ENCODE data around the gene LDHD. TPM values are rescaled to one million over a fixed set of nuclear protein-coding genes. Genes with fewer than 3 reads are reported as not detected.
A peak's percentile ranks its signal among the peaks of the same experiment; 100 is the strongest.

LDHD gene
- total RNA-seq, 2 donors from 2014 or later, result 0.11 to 0.48 TPM

DNA sequence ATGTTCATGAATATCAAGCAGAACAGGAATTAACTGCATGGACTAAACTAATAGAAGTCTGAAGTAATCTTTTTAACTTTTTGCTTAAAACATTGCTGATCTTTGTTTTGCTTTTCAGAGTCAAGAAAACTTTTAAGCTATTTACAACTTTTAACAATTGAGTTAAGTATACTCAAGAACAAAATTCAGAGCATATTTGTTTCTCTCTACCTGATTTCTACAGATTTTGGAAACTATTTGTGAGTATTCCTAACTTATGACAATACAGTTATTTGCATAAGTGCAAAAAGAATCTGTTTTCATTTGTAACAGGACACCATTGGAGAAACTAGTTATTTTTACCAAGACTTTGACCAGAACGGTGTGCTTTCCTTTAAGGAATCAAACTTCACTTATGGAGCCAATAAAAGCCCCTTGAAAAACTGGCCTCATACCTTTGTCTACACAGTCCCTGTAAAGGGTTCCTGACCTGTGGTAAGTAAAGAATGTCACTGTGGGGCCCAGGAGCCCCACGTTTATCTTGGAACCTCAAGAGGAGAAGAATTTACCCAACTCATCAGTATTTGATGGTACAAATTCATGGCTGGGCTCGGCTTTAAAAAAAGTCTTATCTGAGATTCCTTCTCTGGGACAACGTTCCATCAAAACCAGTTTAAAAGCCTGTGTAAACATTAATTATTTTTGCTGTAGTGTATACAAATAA, 11.3 kb upstream of the LDHD start:
- Mint-ChIP-seq H3K27me3 (no peaks in the 10 kb centered on the region), H3K4me3 (no peak overlapping the region), H3K9me3 (no peaks in the 10 kb centered on the region), H3K4me1 (peaks cover 11% of the 10 kb centered on the region), H3K36me3 (ENCODE audit: low read depth) (no peaks in the 10 kb centered on the region), H3K27ac (no peak overlapping the region)
- ATAC-seq (replicated peaks), result no peak

DNA sequence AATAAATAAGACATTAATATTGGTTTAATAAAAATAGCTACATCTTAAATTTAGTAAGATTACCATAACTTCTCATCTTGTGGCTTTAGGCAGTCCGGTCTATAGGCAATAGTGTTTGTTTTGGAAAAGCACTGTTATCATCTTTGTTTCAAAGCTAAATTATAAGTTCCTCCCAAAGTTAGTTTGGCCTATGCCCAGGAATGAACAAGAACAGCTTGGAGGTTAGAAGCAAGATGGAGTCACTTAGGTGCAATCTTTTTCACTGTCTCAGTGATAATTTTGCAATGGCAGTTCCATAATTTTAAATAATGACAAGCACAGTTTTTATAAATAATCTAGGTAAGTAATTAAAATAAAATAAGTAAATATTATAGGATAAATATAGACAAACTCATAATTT, 6.0 kb upstream of the LDHD start:
- no peaks in the 10 kb centered on the region for H3K36me3 Mint-ChIP-seq (ENCODE audit: low read depth)
- ATAC-seq (replicated peaks), result no peak
- H3K27ac Mint-ChIP-seq, result no peak overlapping the region

DNA sequence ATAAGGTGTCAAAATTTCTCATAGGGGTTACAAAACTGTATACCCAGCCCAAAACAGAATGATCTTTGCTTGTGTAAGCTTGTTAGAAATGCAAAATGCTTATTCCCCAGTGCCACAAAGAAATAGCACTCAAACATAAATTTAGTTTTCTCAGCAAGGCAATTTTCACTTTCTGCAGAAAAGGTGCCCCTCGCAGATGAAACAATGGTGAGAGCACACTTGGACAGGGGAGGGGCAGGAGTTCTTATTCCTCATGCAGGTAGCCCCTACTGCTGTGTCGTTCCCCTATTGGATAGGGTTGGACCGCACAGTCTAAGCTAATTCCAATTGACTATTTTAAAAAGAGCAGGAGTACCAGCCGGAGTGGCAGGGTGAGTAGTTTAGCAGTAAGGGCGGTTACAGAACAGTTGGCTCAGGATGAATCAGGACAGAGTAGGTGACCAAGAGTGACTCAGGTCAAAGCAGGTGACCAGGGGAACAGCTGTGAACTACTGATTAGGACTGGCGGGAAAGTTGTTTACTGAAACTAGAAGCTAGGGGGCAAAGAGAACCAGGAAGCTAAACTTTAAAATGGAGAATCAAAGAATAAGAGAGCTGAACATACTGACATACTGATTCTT, 5.5 kb upstream of the LDHD start:
- H3K4me3 Mint-ChIP-seq, result no peak overlapping the region
- no peaks in the 10 kb centered on the region for H3K27me3 Mint-ChIP-seq
- H3K9me3 Mint-ChIP-seq, result peaks cover 8% of the 10 kb centered on the region
- no peak for ATAC-seq (replicated peaks)
- no peaks in the 10 kb centered on the region for H3K36me3 Mint-ChIP-seq (ENCODE audit: low read depth)
- H3K27ac Mint-ChIP-seq, result no peak overlapping the region
- H3K4me1 Mint-ChIP-seq, result no peaks in the 10 kb centered on the region

More for the DNA sequence above, 6.0 kb upstream of the LDHD start:
- peaks cover 8% of the 10 kb centered on the region for H3K9me3 Mint-ChIP-seq
- no peaks in the 10 kb centered on the region for H3K27me3 Mint-ChIP-seq
- no peaks in the 10 kb centered on the region for H3K4me1 Mint-ChIP-seq
- no peak overlapping the region for H3K4me3 Mint-ChIP-seq

DNA sequence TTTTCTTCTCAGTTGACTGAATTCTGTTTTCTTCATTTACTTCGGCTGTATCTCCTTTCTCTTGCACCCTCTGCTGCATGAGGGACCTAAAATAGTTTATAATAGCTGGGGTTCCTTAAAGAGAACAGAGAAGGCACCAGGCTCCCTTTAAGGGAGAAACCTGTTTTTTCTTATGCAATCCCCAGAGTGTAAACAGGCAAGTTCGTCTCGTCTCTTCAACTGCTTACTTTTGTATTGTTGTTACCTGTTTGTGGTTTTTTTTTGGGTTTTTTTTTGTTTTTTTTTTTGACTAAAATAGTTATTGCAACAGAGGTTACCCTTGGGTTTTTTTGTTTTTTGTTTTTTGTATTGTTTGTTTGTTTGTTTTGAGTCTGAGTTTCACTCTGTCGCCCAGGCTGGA, 3.7 kb upstream of the LDHD start:
- no peak overlapping the region for H3K27ac Mint-ChIP-seq
- H3K27me3 Mint-ChIP-seq, result no peaks in the 10 kb centered on the region
- peaks cover 8% of the 10 kb centered on the region for H3K9me3 Mint-ChIP-seq
- no peak for ATAC-seq (replicated peaks)
- no peak overlapping the region for H3K4me3 Mint-ChIP-seq
- H3K36me3 Mint-ChIP-seq (ENCODE audit: low read depth), result no peaks in the 10 kb centered on the region
- H3K4me1 Mint-ChIP-seq, result no peaks in the 10 kb centered on the region

DNA sequence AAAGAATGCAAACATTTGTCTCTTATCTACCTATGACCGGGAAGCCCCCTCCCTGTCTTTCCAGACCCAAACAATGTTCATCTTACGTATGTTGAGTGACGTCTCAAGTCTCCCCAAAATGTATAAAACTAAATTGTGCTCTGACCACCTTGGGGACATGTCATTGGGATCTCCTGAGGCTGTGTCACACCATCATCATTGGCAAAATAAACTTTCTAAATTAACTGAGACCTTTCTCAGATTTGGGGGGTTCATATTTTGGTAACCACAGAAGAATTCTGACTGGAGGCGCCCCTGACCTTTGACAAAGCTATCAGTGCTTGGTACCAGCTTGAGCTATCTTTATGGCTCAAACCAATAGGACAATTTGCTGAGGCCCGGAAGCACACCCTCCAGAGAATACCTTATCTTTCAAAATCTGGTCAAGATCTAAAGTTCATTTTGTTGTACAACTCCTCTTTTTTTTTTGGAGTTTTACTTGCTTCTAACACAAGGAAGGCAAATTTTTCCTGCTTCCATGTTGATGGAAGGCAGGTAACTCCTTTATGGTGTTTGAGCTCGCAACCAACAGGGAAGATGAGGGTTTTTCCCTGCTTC, 2.5 kb upstream of the LDHD start:
- Mint-ChIP-seq H3K36me3 (ENCODE audit: low read depth) (no peaks in the 10 kb centered on the region), H3K27me3 (no peaks in the 10 kb centered on the region), H3K4me1 (no peaks in the 10 kb centered on the region), H3K9me3 (peaks cover 8% of the 10 kb centered on the region), H3K4me3 (no peak overlapping the region), H3K27ac (no peak overlapping the region)
- ATAC-seq (replicated peaks), result no peak

DNA sequence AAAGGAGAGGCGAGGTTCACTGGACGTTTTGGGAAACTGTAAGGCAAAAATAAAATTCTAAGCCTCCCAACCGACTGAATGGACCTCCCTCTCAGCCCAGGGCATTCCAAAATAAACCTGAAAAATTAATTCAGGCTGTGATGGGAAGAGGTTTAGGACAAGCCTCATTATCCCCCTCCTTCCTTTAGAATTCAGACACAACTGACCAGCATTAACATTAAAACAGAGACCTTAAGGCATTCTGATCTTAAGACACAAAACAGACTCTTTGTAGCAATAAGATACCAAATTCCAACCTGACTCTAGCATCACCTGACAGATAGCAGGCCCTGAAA, 298 bp upstream of the LDHD start:
- Mint-ChIP-seq H3K27me3 (no peaks in the 10 kb centered on the region), H3K4me1 (peaks cover 10% of the 10 kb centered on the region), H3K36me3 (ENCODE audit: low read depth) (peaks cover 2% of the 10 kb centered on the region), H3K4me3 (peak overlapping the region; percentile 49), H3K27ac (peak overlapping the region; percentile 15), H3K9me3 (peaks cover under 1% of the 10 kb centered on the region)
- no peak for ATAC-seq (replicated peaks)

DNA sequence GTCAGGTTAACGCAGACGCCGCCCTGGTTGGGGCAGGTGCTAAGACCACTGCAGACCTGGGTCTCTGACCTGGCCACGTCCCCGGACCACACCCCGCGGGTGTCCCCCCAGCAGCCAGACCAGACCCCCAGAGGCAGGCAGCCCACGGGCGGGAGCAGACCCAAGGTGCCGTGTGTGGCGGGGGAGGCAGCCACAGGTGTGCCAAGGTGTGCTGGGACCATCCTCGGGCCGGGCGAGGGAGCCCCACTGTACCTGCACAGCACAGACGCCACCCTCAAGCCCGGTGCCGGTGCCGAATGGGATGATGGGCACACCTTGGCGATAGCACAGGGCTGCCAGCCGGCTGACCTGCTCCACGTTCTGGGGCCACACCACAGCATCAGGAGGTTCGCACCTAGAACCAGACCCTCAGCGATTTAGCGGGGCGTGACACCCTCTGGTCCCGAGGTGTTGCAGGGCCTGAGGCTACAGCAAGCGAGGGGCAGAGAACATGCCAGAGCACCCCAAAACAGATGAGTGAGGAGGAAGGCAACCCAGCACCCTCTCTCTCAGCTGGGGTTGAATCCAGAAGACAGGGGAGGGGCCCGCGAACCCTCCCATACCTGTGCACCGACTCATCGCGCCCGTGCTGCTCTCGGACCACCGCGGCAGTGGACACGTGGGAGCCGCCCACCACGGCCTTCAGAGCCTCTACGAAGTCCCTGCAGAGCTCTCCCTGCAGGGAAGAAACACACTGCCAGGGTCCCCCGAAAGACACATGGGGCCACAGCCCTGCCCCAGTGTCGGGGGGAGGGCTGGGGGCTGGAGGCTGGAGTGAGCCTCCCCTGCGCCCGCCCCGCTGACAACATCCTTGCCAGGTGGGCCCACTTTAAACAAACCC, 1.4 kb downstream of the LDHD start:
- H3K27ac Mint-ChIP-seq, result no peak overlapping the region
- no peak overlapping the region for H3K4me3 Mint-ChIP-seq
- H3K4me1 Mint-ChIP-seq, result peaks cover 25% of the 10 kb centered on the region
- H3K36me3 Mint-ChIP-seq (ENCODE audit: low read depth), result peaks cover 14% of the 10 kb centered on the region
- no peaks in the 10 kb centered on the region for H3K9me3 Mint-ChIP-seq
- no peak for ATAC-seq (replicated peaks)
- no peaks in the 10 kb centered on the region for H3K27me3 Mint-ChIP-seq

DNA sequence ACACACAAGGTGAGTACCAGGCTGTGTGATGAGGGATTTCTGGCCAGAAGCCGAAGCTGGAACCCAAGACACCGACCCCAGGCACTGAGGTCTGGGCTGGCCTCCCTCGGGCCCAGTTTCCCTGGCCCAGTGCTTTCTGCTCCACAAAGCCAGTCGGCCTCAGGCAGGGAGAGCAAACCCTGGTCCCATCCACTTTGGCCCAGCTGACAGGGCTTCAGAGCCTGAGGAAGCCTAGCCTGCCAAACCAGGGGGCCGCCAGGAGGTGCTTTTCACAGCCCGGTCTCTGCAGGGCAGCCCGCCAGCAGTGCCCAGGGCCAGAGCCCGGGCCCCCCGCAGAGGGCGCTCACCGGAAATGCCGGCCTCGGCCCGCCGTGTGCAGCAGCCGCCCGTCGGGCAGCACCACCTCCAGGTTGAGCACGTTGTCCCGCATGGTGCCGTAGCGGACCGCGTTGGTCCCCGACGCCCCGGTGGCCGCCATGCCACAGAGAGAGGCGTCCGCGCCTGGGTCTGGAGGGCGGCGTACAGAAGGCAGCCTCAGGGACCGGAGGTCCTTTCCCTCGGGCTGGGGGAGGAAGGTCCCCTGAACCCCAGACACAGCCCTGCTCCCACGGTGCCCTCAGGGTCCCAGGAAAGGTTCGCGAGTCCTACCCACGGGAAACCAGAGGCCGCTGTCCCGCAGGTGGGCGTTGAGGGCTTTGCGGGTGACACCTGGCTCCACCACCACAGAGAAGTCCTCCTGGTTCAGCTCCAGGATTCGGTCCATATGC, 2.2 kb downstream of the LDHD start:
- Mint-ChIP-seq H3K4me3 (no peak overlapping the region), H3K9me3 (no peaks in the 10 kb centered on the region), H3K27ac (no peak overlapping the region), H3K27me3 (no peaks in the 10 kb centered on the region), H3K36me3 (ENCODE audit: low read depth) (peaks cover 22% of the 10 kb centered on the region), H3K4me1 (peaks cover 27% of the 10 kb centered on the region)
- no peak for ATAC-seq (replicated peaks)

DNA sequence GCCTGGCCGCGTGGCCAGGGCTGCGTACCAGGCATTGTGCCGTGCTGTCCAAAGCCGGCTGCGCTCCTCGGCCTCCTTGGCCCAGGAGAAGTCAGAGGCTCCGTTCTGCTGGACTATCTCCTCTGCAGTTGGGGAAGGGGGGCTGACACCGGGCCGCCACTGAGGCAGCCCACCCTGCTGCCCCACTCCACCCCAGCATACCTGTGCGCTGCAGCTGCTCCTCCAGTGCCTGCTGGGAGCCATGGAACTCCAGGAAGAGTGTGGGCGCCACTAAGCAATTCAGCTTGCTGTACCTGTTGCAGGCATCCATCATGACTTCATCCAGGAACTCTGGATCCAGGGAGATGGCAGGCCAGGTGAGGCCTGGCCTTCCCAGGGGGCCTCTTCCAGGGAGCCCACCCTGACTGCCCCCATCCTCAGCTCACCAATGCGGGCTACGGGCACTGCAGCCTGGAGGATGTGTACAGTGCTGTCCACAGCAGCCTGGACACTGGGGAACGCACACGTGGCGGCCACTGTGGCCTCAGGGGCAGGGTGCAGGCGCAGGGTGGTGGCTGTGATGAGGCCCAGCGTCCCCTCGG, 2.9 kb downstream of the LDHD start:
- ATAC-seq (replicated peaks), result no peak
- Mint-ChIP-seq H3K27ac (peak overlapping the region; percentile 96), H3K36me3 (ENCODE audit: low read depth) (peaks cover 30% of the 10 kb centered on the region), H3K27me3 (no peaks in the 10 kb centered on the region), H3K4me1 (peaks cover 31% of the 10 kb centered on the region), H3K9me3 (no peaks in the 10 kb centered on the region), H3K4me3 (peak overlapping the region; percentile 91)

DNA sequence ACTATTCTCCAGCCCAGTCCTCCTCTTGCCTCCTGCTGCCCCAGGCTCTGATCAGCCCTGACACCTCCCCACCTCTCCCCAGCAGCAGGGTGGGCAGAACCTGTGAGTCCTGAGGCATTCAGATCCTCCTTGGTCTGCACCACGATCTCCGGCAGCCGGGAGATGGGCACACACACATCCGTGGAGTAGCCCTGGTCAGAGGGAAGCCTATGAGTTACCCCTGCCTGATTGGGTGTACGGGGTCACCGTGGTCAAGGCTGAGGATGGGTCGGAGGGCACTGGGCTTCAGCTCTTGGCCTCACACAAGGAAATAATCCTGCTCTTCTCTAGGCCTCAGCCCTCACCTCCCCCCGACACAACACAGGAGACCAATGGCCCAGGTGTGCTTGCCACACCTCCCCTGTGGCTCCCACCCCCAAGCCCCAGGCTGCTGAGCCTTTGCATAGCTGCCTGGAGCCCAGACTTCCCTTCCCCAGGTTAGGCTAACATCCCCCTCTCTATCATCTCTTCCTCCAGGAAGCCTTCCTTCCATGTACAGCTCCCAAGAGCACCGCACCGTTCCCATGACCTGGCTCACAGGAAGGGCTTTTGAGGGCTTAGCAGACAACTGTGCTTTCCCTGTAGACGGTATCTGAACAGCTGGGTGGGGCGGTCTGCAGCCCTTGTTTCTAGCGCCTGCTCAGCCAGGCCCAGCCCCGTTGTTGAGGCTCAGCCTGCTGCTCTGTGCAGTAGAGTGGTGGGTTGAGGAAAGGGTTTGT, 3.7 kb downstream of the LDHD start:
- Mint-ChIP-seq H3K4me3 (peak overlapping the region; percentile 91), H3K27ac (peak overlapping the region; percentile 96)

DNA sequence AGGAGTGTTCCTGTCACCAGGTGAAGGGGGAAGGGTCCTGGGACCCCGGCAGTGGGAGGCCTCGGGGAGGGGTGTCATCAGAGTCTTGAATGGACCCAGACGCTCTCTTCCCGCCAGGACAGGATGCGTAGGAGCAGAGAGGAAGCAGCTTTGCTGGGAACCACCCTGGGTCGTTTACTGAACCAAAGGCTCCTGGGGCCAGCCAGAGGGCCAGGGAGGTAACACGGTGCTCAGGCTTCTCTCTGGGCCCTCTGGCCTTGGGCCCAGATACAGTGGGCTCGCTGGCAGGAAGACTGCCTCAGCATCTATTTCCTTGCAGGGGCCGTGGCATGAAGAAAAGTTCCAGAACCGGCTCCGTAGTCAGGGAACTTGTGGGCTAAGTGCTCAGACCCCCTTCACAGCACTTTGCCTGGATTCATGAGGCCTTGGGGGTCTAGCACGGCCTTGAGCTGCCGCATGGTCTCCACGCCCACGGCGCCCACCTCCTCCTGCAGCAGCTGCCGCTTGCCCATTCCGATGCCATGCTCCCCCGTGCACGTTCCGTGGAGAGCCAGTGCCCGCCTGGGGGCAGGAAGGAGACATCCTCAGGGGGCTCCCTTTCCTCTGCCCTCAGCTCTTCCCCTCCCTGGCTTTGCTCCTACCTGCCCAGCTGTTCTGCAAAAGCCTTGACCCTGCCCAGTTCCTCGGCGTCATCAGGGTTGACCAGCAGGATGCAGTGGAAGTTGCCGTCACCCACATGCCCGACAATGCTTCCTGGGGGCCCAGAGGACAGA, 4.4 kb downstream of the LDHD start:
- Mint-ChIP-seq H3K4me3 (peak overlapping the region; percentile 91), H3K27ac (peak overlapping the region; percentile 96), H3K36me3 (ENCODE audit: low read depth) (peaks cover 45% of the 10 kb centered on the region), H3K9me3 (no peaks in the 10 kb centered on the region), H3K27me3 (no peaks in the 10 kb centered on the region), H3K4me1 (peaks cover 35% of the 10 kb centered on the region)
- ATAC-seq (replicated peaks), result no peak

More for the DNA sequence above, 3.7 kb downstream of the LDHD start:
- Mint-ChIP-seq H3K9me3 (no peaks in the 10 kb centered on the region), H3K36me3 (ENCODE audit: low read depth) (peaks cover 37% of the 10 kb centered on the region), H3K27me3 (no peaks in the 10 kb centered on the region), H3K4me1 (peaks cover 31% of the 10 kb centered on the region)
- no peak for ATAC-seq (replicated peaks)

DNA sequence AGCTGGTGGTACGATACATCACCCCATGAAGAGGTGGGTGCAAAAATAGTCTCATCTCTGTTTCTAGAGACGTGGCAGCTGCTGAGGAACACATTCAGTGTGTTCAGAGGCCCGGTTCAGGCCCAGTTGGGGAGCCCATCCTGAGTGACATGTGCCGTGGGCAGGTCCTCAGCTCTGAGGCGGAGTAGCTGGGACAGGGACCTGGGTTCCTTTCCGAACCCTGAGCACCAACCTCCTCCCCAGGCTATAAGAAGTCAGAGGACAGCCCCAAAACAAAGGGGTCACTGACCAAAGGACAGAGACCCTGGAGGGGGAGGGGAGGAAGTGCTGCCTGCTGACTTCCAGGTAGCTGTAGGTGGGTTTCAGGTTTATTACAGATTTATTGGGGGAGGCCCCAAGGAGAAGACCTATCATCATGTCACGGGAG, 5.1 kb downstream of the LDHD start:
- Mint-ChIP-seq H3K4me3 (peak overlapping the region; percentile 91), H3K4me1 (peaks cover 40% of the 10 kb centered on the region), H3K36me3 (ENCODE audit: low read depth) (peaks cover 51% of the 10 kb centered on the region), H3K9me3 (no peaks in the 10 kb centered on the region), H3K27me3 (no peaks in the 10 kb centered on the region), H3K27ac (peak overlapping the region; percentile 96)
- ATAC-seq (replicated peaks), result peak; percentile 10
